IMR-90 (cell line): ENCODE data around the gene PNPLA2. TPM values are rescaled to one million over a fixed set of nuclear protein-coding genes. Genes with fewer than 3 reads are reported as not detected.
A peak's percentile ranks its signal among the peaks of the same experiment; 100 is the strongest.

ENCODE experiments used
- ATAC-seq: fragments of 200-7000 bp; cut with Tn5 transposase; 2 replicates; pipeline ENCODE4 v1.9.1; 2020; ENCODE audit warnings: low read depth, mild to moderate bottlenecking, moderate library complexity
- BruUV-seq: library from RNA; stranded (reverse); fragments of 400-500 nt; replicated peaks from 2 replicates; lab custom pipeline; 2021; lab: Mats Ljungman, UMichigan
- CTCF ChIA-PET: fragments of 300-600 bp; formaldehyde crosslinking; extraction: SDS; loops from one replicate; lab custom pipeline; 2021; ENCODE audit warnings: antibody characterized with exemption; lab: Yijun Ruan, JAX
- POLR2A ChIA-PET: fragments of 300-600 bp; sonication (Branson Sonifier 250); formaldehyde crosslinking; loops from one replicate; lab custom pipeline; 2022; ENCODE audit warnings: antibody characterized with exemption; ENCODE audit not compliant: unreplicated experiment; lab: Charles Lee
- DNase-seq: peaks from one replicate; pipeline ENCODE4 v3.0.0; 2013
- H2AFZ ChIP-seq: replicated peaks from 2 replicates; pipeline ENCODE3; 2013; ENCODE audit warnings: low read length, mild to moderate bottlenecking; ENCODE audit not compliant: poor library complexity
- H2AK5ac ChIP-seq: 2 replicates; pipeline ENCODE4 v1.6.1; 2013; ENCODE audit warnings: low read depth, low read length, inconsistent platforms
- H2AK9ac ChIP-seq: replicated peaks from 2 replicates; pipeline ENCODE3; 2013; ENCODE audit warnings: mild to moderate bottlenecking, low read depth, low read length, moderate library complexity; ENCODE audit not compliant: poor library complexity
- H2BK120ac ChIP-seq: 2 replicates; pipeline ENCODE4 v1.6.1; 2013; ENCODE audit warnings: low read depth, low read length, inconsistent platforms
- H2BK15ac ChIP-seq: 3 replicates; pipeline ENCODE4 v1.6.1; 2013; ENCODE audit warnings: low read depth, low read length, inconsistent platforms
- H2BK20ac ChIP-seq: 2 replicates; pipeline ENCODE4 v1.6.1; 2013; ENCODE audit warnings: low read depth, mild to moderate bottlenecking, inconsistent platforms, low read length, moderate library complexity
- H2BK5ac ChIP-seq: 2 replicates; pipeline ENCODE4 v1.6.1; 2013; ENCODE audit warnings: mild to moderate bottlenecking, low read depth, low read length, inconsistent platforms; ENCODE audit not compliant: poor library complexity, severe bottlenecking
- H3K14ac ChIP-seq: replicated peaks from 2 replicates; pipeline ENCODE4 v1.6.1; 2013; ENCODE audit warnings: low read depth, low read length, inconsistent platforms
- H3K18ac ChIP-seq: 2 replicates; pipeline ENCODE4 v1.6.1; 2013; ENCODE audit warnings: low read depth, low read length, control low read depth
- H3K23ac ChIP-seq: 2 replicates; pipeline ENCODE4 v1.6.1; 2013; ENCODE audit warnings: low read depth, low read length, inconsistent platforms
- H3K27ac ChIP-seq: 2 replicates; pipeline ENCODE4 v1.5.1; 2013; ENCODE audit warnings: mild to moderate bottlenecking, control low read depth, low read length; ENCODE audit not compliant: insufficient read depth
- H3K27me3 ChIP-seq: 2 replicates; pipeline ENCODE4 v1.6.1; 2013; ENCODE audit warnings: low read length; ENCODE audit not compliant: control insufficient read depth, insufficient read depth
- H3K36me3 ChIP-seq: 2 replicates; pipeline ENCODE4 v1.6.1; 2013; ENCODE audit warnings: low read length, mixed read lengths; ENCODE audit not compliant: control insufficient read depth, insufficient read depth
- H3K4ac ChIP-seq: 2 replicates; pipeline ENCODE4 v1.6.1; 2013; ENCODE audit warnings: low read depth, low read length, inconsistent platforms
- H3K4me1 ChIP-seq: 2 replicates; pipeline ENCODE4 v1.6.1; 2013; ENCODE audit warnings: low read length, mixed read lengths; ENCODE audit not compliant: control insufficient read depth, insufficient read depth
- H3K4me2 ChIP-seq: 2 replicates; pipeline ENCODE4 v1.6.1; 2013; ENCODE audit warnings: low read depth, mild to moderate bottlenecking, control low read depth, low read length, moderate library complexity
- H3K4me3 ChIP-seq: 2 replicates; pipeline ENCODE4 v1.5.1; 2013; ENCODE audit warnings: low read depth, mild to moderate bottlenecking, control low read depth, low read length, moderate library complexity; ENCODE audit not compliant: insufficient read depth
- H3K56ac ChIP-seq: 2 replicates; pipeline ENCODE4 v1.6.1; 2013; ENCODE audit warnings: low read length, inconsistent platforms; ENCODE audit not compliant: insufficient read depth; ENCODE audit errors: extremely low read depth
- H3K79me1 ChIP-seq, 2 experiments: 2 replicates each; pipeline ENCODE4 v1.6.1; 2013; ENCODE audit warnings: low read length in 2 of 2, inconsistent platforms in 1 of 2, low read depth in 1 of 2
- H3K9ac ChIP-seq: 2 replicates; pipeline ENCODE4 v1.6.1; 2013; ENCODE audit warnings: low read depth, low read length, control low read depth
- H3K9me1 ChIP-seq: 2 replicates; pipeline ENCODE4 v1.6.1; 2013; ENCODE audit warnings: low read length, inconsistent platforms; ENCODE audit not compliant: insufficient read depth
- H3K9me3 ChIP-seq: 2 replicates; pipeline ENCODE4 v1.6.1; 2013; ENCODE audit warnings: low read length; ENCODE audit not compliant: control insufficient read depth, insufficient read depth
- H4K20me1 ChIP-seq: 2 replicates; pipeline ENCODE4 v1.6.1; 2013; ENCODE audit warnings: low read length, inconsistent platforms; ENCODE audit not compliant: insufficient read depth
- H4K5ac ChIP-seq: 2 replicates; pipeline ENCODE4 v1.6.1; 2013; ENCODE audit warnings: mild to moderate bottlenecking, low read depth, low read length, control low read depth
- H4K8ac ChIP-seq, 2 experiments: 2 replicates each; pipeline ENCODE4 v1.6.1; 2013; ENCODE audit warnings: low read depth in 2 of 2, low read length in 2 of 2, control low read depth in 1 of 2, inconsistent platforms in 1 of 2
- H4K91ac ChIP-seq: 2 replicates; pipeline ENCODE4 v1.6.1; 2013; ENCODE audit warnings: low read depth, low read length, inconsistent platforms; ENCODE audit not compliant: insufficient read depth
- ELK1 ChIP-seq: fragments of 150-350 bp; IDR thresholded peaks from 2 replicates; pipeline ENCODE4 v1.6.1; 2016; ENCODE audit warnings: low read depth, mild to moderate bottlenecking, low read length, moderate library complexity, borderline replicate concordance
- MAFK ChIP-seq: IDR thresholded peaks from 2 replicates; pipeline ENCODE4 v1.6.1; 2012; ENCODE audit warnings: low read depth, low read length, improper control_type of control experiment
- MAZ ChIP-seq: IDR thresholded peaks from 2 replicates; pipeline ENCODE4 v1.6.1; 2012; ENCODE audit warnings: low read depth, mild to moderate bottlenecking, low read length, improper control_type of control experiment, moderate library complexity, borderline replicate concordance
- NFE2L2 ChIP-seq: fragments of 150-350 bp; IDR thresholded peaks from 2 replicates; pipeline ENCODE4 v1.6.1; 2016; ENCODE audit warnings: low read depth, mild to moderate bottlenecking, low read length
- WGBS, 2 experiments: methylation state at CpG; one replicate each; pipeline versions ENCODE4 v1.1.5 to v1.1.7; 2013; ENCODE audit warnings: missing lambda C conversion rate in 2 of 2; ENCODE audit not compliant: insufficient read length in 1 of 2; ENCODE audit errors: extremely low coverage in 2 of 2; 5-methylcytosine and 5-hydroxymethylcytosine counted together
- dilution Hi-C: fragments of 300-500 bp; cut with HindIII; formaldehyde crosslinking; loops from one replicate; pipeline ENCODE4 v1.14.3; 2018; ENCODE audit warnings: low sequenced_read_pairs; ENCODE audit not compliant: unreplicated experiment
- in situ Hi-C: fragments of 300-500 bp; cut with MboI; formaldehyde crosslinking; loops from 3 replicates; pipeline ENCODE4 v1.14.3; 2019; ENCODE audit warnings: low sequenced_read_pairs, inconsistent platforms, mixed read lengths
- intact Hi-C: fragments of 100-400 bp; cut with micrococcal nuclease; formaldehyde crosslinking; loops from 2 replicates; pipeline ENCODE4 v1.10.0; 2022
- polyA plus RNA-seq, 3 experiments: library from polyadenylated mRNA; depleted of rRNA; stranded (reverse); fragments of >200 nt; gene quantifications; 2 replicates each; pipeline ENCODE4 v1.2.3, GENCODE V29; 2012; ENCODE audit warnings: low replicate concordance in 1 of 3
- total RNA-seq: library from RNA; depleted of rRNA; stranded (reverse); fragments of >200 nt; gene quantifications from 2 replicates; pipeline ENCODE4 v1.2.3, GENCODE V29; 2012

The PNPLA2 gene
- total and polyA plus RNA-seq, 2 of the 4 experiments (the other 2 are of a cell fraction) = 7.0 to 94.3 TPM

DNA sequence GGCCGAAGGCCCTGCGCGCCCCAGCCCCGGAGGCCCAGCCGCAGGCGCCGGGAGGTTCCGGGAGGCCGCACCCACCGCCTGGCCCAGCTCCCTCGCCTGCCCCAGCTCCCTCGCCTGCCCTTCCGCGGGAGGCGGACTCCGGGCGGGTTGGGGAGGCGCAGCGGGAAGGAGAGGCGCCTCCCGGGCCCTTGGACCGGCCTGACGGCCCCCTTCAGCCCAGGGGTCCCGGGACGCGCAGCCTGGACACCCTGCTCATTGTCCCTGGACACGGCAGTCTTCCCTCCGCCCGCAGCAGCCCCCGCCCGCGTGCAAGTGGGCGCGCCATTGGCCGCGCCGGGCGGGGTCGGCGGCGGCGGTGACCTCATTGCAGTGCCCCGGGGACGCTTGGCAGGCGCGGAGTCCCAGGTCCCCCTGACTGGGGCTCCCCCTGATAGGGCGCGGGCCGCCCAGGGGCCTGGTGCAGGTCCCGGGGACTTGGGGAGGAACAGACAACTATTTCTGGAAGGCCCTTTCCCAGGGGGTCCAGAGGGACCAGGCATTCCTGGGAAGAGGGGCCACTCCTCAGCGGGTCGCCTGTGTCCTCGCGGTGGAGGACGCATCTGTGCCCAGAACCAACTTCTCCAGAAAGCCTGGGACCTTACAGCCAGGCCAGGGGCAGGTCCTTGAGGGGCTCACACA is 14.5 kb downstream of the PNPLA2 start (continued):
- no peak for TF ChIP-seq ELK1
- TF ChIP-seq MAFK = no peak

DNA sequence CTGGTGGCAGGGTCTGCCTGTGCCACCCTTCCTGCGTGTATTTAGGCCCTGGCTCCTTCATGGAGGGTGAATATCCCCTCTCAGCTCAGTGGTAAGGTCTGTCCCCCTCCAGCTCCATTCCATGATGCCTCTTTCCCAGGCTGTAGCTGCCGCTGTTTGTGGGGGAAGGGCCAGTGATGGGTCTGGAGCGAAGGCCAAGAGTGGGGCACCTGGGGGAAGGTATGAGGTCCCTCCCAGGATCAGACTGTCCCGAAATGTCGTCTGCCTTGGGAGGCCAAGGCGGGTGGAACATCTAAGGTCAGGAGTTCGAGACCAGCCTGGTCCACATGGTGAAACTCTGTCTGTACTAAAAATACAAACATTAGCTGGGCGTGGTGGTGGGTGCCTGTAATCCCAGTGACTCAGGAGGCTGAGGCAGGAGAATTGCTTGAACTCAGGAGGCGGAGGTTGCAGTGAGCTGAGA is 15.2 kb downstream of the PNPLA2 start:
- H4K5ac ChIP-seq = 0 out of 2 replicates have a peak overlapping the region, but pooled peaks have one; percentile 33
- in situ Hi-C loops = no loop called here
- H2AK9ac ChIP-seq = peak overlapping the region; percentile 100
- no peak overlapping the region for H3K18ac ChIP-seq
- no peak overlapping the region for H2AFZ ChIP-seq
- CTCF ChIA-PET = interaction anchor here (0.8 kb wide), 1 partner anchor 51 kb away, joined by 3 read pairs; no protein-coding TSS in a partner anchor
- peak overlapping the region; percentile 51; the same call in 1 of the 2 replicates for H2BK120ac ChIP-seq
- H2BK5ac ChIP-seq = peak overlapping the region; percentile 93
- H2BK15ac ChIP-seq = peak overlapping the region; percentile 34; the same call in 1 of the 3 replicates
- H4K20me1 ChIP-seq = peaks cover 67% of the 10 kb centered on the region
- BruUV-seq = no TSS peak
- ATAC-seq (no peak), DNase-seq (no peak)
- peak overlapping the region; percentile 94 for H2AK5ac ChIP-seq
- WGBS, 2 experiments = 20% methylated on average over 2 of the region's 9 CpGs; no CpG with 5 or more reads in 1 of the 2 experiments
- H3K56ac ChIP-seq = peak overlapping the region; percentile 32; the same call in 1 of the 2 replicates
- peak overlapping the region; percentile 98 for H3K4ac ChIP-seq
- peaks cover 27% of the 10 kb centered on the region for H3K36me3 ChIP-seq
- POLR2A ChIA-PET = interaction anchor here (0.9 to 1.9 kb wide), 4 partner anchors 9 to 15 kb away, joined by 3 to 6 read pairs (median 5); partner anchors contain the start of genes PNPLA2 and TSPAN4
- H3K23ac ChIP-seq = peak overlapping the region; percentile 96
- H3K4me1 ChIP-seq = peaks cover 41% of the 10 kb centered on the region
- peak overlapping the region; percentile 94 for H3K9ac ChIP-seq
- intact Hi-C loops = no loop called here
- TF ChIP-seq MAZ = no peak
- 0 out of 2 replicates have a peak, but pooled peaks have one; percentile 4 for TF ChIP-seq NFE2L2
- H3K4me3 ChIP-seq = peak overlapping the region; percentile 84
- H3K9me3 ChIP-seq = no peaks in the 10 kb centered on the region
- H3K4me2 ChIP-seq = peak overlapping the region; percentile 83
- dilution Hi-C loops = no loop called here
- peaks cover 21% of the 10 kb centered on the region for H3K9me1 ChIP-seq
- peak overlapping the region; percentile 93 for H3K27ac ChIP-seq
- no peaks in the 10 kb centered on the region for H3K27me3 ChIP-seq
- H4K8ac ChIP-seq = peak overlapping the region in 1 of 2 experiments; percentile 14; a peak in 1 of 4 replicates
- peak overlapping the region; percentile 99 for H3K14ac ChIP-seq
- peak overlapping the region; percentile 77; the same call in 1 of the 2 replicates for H4K91ac ChIP-seq
- peaks cover 15 to 58% of the 10 kb centered on the region in 2 experiments for H3K79me1 ChIP-seq
- H2BK20ac ChIP-seq = no peak overlapping the region
